NCI-H1930 (cell line): Measurements from ENCODE around the gene ASB3.
A peak's percentile ranks its signal among the peaks of the same experiment; 100 is the strongest.
"Not testable (repeated sequence)": the region's sequence is repeated elsewhere in the genome, so short reads cannot be mapped to it uniquely, and the experiment has no call there.

Experiments used
- DNase-seq, 2 experiments: peaks; one replicate each; lab custom pipeline; 2025; lab: John Stamatoyannopoulos, UW

Gene ASB3

GRCh38 chr2:53787614-53788289 is 999 bp upstream of the ASB3 start:
- no peak for DNase-seq

- DNase-seq, result no peak
These were observed 425 bp downstream of the ASB3 start for GRCh38 chr2:53786352-53786704.

GRCh38 chr2:53785366-53785765 is 1.4 kb downstream of the ASB3 start:
- DNase-seq, result no peak

- no peak for DNase-seq
These were observed 2.3 kb downstream of the ASB3 start for GRCh38 chr2:53784436-53784835.

GRCh38 chr2:53782676-53783075 is 4.1 kb downstream of the ASB3 start:
- DNase-seq, result no peak

GRCh38 chr2:53780056-53780455 is 6.7 kb downstream of the ASB3 start:
- DNase-seq, result no peak

- DNase-seq, result no peak
These were observed 8.1 kb downstream of the ASB3 start for GRCh38 chr2:53778536-53779162.

- no peak for DNase-seq
These were observed 9.6 kb downstream of the ASB3 start for GRCh38 chr2:53777134-53777533.

GRCh38 chr2:53770264-53770663 is 16.5 kb downstream of the ASB3 start:
- DNase-seq, result no peak

GRCh38 chr2:53769318-53769945 is 17.3 kb downstream of the ASB3 start:
- DNase-seq, result no peak

- no peak for DNase-seq
These were observed 18.6 kb downstream of the ASB3 start for GRCh38 chr2:53768242-53768542.

- peak; percentile 73 to 75 for DNase-seq
These were observed 19.1 kb downstream of the ASB3 start, which contains the start of gene CHAC2 for GRCh38 chr2:53767405-53768241. Gene CHAC2 (plus strand): TSS chr2:53767804. CDS start chr2:53767887, 83 bp downstream.

- DNase-seq, result no peak
These were observed 21.0 kb downstream of the ASB3 start for GRCh38 chr2:53765767-53766166.

GRCh38 chr2:53757206-53757605 is 29.5 kb downstream of the ASB3 start:
- not testable (repeated sequence) for DNase-seq

- DNase-seq, result no peak
These were observed 30.1 kb downstream of the ASB3 start for GRCh38 chr2:53756644-53757043.

- no peak for DNase-seq
These were observed 31.6 kb downstream of the ASB3 start for GRCh38 chr2:53755121-53755520.

- no peak for DNase-seq
These were observed 33.7 kb downstream of the ASB3 start for GRCh38 chr2:53753041-53753440.

- no peak for DNase-seq
These were observed 34.4 kb downstream of the ASB3 start for GRCh38 chr2:53752385-53752784.

GRCh38 chr2:53751728-53752127 is 35.0 kb downstream of the ASB3 start:
- DNase-seq, result no peak

GRCh38 chr2:53750041-53750768 is 36.5 kb downstream of the ASB3 start:
- no peak for DNase-seq

GRCh38 chr2:53744395-53745065 is 42.2 kb downstream of the ASB3 start:
- DNase-seq, result no peak
